GM18498 (cell line): ENCODE measurements around the gene TRPM7.
"Not testable (repeated sequence)": the region's sequence is repeated elsewhere in the genome, so short reads cannot be mapped to it uniquely, and the experiment has no call there.

ENCODE experiments used
- ATAC-seq: cut with Tn5 transposase; IDR thresholded peaks from one replicate; pipeline ENCODE4 v1.9.1; 2021; ENCODE audit warnings: mild to moderate bottlenecking, moderate library complexity; ENCODE audit not compliant: unreplicated experiment

The TRPM7 gene

GRCh38 chr15:50573842-50574241, 112.8 kb downstream of the TRPM7 start:
- ATAC-seq, result not testable (repeated sequence)

- ATAC-seq, result no peak
These were observed 122.8 kb downstream of the TRPM7 start for GRCh38 chr15:50563756-50564155.

GRCh38 chr15:50562735-50563640, 123.6 kb downstream of the TRPM7 start:
- no peak for ATAC-seq

GRCh38 chr15:50558012-50558411, 128.6 kb downstream of the TRPM7 start:
- ATAC-seq, result peak; percentile 48

- ATAC-seq, result no peak
These were observed 129.8 kb downstream of the TRPM7 start for GRCh38 chr15:50556642-50557371.

GRCh38 chr15:50552238-50552637, 134.4 kb downstream of the TRPM7 start:
- ATAC-seq, result no peak

- no peak for ATAC-seq
These were observed 137.3 kb downstream of the TRPM7 start for GRCh38 chr15:50549326-50549725.

GRCh38 chr15:50546566-50546965, 140.0 kb downstream of the TRPM7 start, which contains the start of gene USP50:
USP50 (minus strand) TSS chr15:50546666; CDS start chr15:50546525, 141 bp downstream.
- ATAC-seq, result no peak

- ATAC-seq, result no peak
These were observed 142.2 kb downstream of the TRPM7 start for GRCh38 chr15:50544368-50544767.

GRCh38 chr15:50543556-50543955, 143.0 kb downstream of the TRPM7 start:
- no peak for ATAC-seq

- ATAC-seq, result no peak
These were observed 143.7 kb downstream of the TRPM7 start for GRCh38 chr15:50542887-50543210.

- ATAC-seq, result no peak
These were observed 154.8 kb downstream of the TRPM7 start for GRCh38 chr15:50531766-50532165.

- ATAC-seq, result no peak
These were observed 155.4 kb downstream of the TRPM7 start for GRCh38 chr15:50531163-50531562.

GRCh38 chr15:50523851-50524251, 162.7 kb downstream of the TRPM7 start:
- no peak for ATAC-seq

- ATAC-seq, result no peak
These were observed 166.7 kb downstream of the TRPM7 start for GRCh38 chr15:50519740-50520425.

GRCh38 chr15:50513001-50513400, 173.6 kb downstream of the TRPM7 start:
- ATAC-seq, result no peak
